Right cardiac atrium (tissue), 5 donors: ENCODE results near the gene IFIH1. TPM values are rescaled to one million over a fixed set of nuclear protein-coding genes. Genes with fewer than 3 reads are reported as not detected.
A peak's percentile ranks its signal among the peaks of the same experiment; 100 is the strongest.

Experiments
- ATAC-seq, 2 donors: fragments of 200-7000 bp; cut with Tn5 transposase; one replicate each; pipeline versions ENCODE4 v1.8.0 to v1.9.1; 2020; ENCODE audit warnings: moderate library complexity in 2 of 2, mild to moderate bottlenecking in 1 of 2
- DNase-seq, 3 donors: peaks; one replicate each; pipeline ENCODE4 v3.0.0-alpha.2; 2020
- H3K27ac ChIP-seq: one replicate; pipeline ENCODE4 v1.5.1; 2013; ENCODE audit warnings: mild to moderate bottlenecking, low read length, control low read depth, moderate library complexity
- H3K27me3 ChIP-seq: one replicate; pipeline ENCODE4 v1.6.1; 2013; ENCODE audit not compliant: control insufficient read depth, insufficient read depth
- H3K4me1 ChIP-seq: one replicate; pipeline ENCODE4 v1.6.1; 2013; ENCODE audit warnings: low read length; ENCODE audit not compliant: control insufficient read depth, insufficient read depth
- H3K4me3 ChIP-seq: one replicate; pipeline ENCODE4 v1.5.1; 2013; ENCODE audit warnings: low read length, control low read depth
- H3K9me3 ChIP-seq: one replicate; pipeline ENCODE4 v1.6.1; 2013; ENCODE audit warnings: low read length; ENCODE audit not compliant: control insufficient read depth
- WGBS: extraction: QIAGEN DNeasy Blood & Tissue Kit; methylation state at CpG from one replicate; pipeline ENCODE4 v1.1.7; 2013; 5-methylcytosine and 5-hydroxymethylcytosine counted together
- intact Hi-C, 4 donors: fragments of 100-400 bp; cut with DNase I; formaldehyde crosslinking; loops; one replicate each; pipeline versions ENCODE4 v1.11.0 to v1.14.0; 2022 to 2023
- polyA plus RNA-seq: library from polyadenylated mRNA; stranded (reverse); fragments of 200-250 nt; gene quantifications from one replicate; pipeline ENCODE4 v1.2.3, GENCODE V29; 2013
- total RNA-seq, 4 donors: library from RNA; stranded (reverse); fragmentation: NEBNext Ultra II Directional; extraction: Animal tissue kit (Norgen Biotek cat#: 25700); gene quantifications; one replicate each; pipeline ENCODE4 v1.2.1, GENCODE V29; 2021
- donor health status: healthy with polysubstance abuse.
- donor health status: DM: no; HTN: yes; CAD: no.
- donor health status: DM: no; HTN: no; CAD: no.
- donor health status: DM: no; HTN: yes; CAD: no; lungs with severe emphysema.
- donor health status: DM: yes; HTN: yes; CAD: no.

The IFIH1 gene
- total and polyA plus RNA-seq, 5 donors = 6.6 to 11.8 (median 10.0) TPM

GRCh38 chr2:162282765-162283425 lies 35.6 kb downstream of the IFIH1 start:
- intact Hi-C loops = no loop called here
- no peaks in the 10 kb centered on the region for H3K27me3 ChIP-seq
- 73% methylated on average over 4 of the region's 4 CpGs for WGBS
- no peaks in the 10 kb centered on the region for H3K4me1 ChIP-seq
- H3K27ac ChIP-seq = no peak overlapping the region
- DNase-seq = no peak
- no peak overlapping the region for H3K4me3 ChIP-seq
- no peaks in the 10 kb centered on the region for H3K9me3 ChIP-seq
- ATAC-seq = no peak

DNA sequence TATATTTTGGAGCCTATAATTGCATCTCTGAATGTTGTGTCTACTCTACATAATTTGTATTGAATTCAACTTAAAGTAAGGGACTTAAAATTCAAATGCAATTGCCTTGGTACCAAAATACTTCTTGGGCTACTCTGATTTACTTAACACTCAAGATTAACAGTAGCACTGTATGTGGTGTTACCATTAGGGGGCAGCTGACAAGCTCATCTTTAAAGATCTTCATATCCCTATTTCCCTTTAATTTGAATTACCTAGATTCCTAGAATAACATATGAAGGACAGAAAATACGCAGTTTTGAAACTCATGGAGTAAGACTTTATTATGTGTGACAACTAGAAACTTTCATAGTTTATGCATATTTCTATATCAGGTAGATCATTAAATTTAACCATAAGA lies 37.8 kb downstream of the IFIH1 start:
- Histone ChIP-seq H3K4me1 (no peaks in the 10 kb centered on the region), H3K27me3 (no peaks in the 10 kb centered on the region), H3K27ac (no peak overlapping the region), H3K4me3 (no peak overlapping the region), H3K9me3 (no peaks in the 10 kb centered on the region)
- DNase-seq (no peak), ATAC-seq (no peak)
- WGBS = 100% methylated on average over 1 of the region's 1 CpG
- intact Hi-C loops = no loop called here

GRCh38 chr2:162277381-162277780 lies 41.1 kb downstream of the IFIH1 start:
- DNase-seq (no peak), ATAC-seq (no peak)
- Histone ChIP-seq H3K9me3 (no peaks in the 10 kb centered on the region), H3K27ac (no peak overlapping the region), H3K27me3 (no peaks in the 10 kb centered on the region), H3K4me1 (no peaks in the 10 kb centered on the region), H3K4me3 (no peak overlapping the region)
- intact Hi-C loops = no loop called here
- WGBS = 86% methylated on average over 4 of the region's 4 CpGs

- Histone ChIP-seq H3K9me3 (no peaks in the 10 kb centered on the region), H3K4me1 (no peaks in the 10 kb centered on the region), H3K27ac (no peak overlapping the region), H3K4me3 (no peak overlapping the region), H3K27me3 (no peaks in the 10 kb centered on the region)
- intact Hi-C loops = no loop called here
- 99% methylated on average over 1 of the region's 1 CpG for WGBS
- ATAC-seq = no peak
- no peak for DNase-seq
Observed at GRCh38 chr2:162267996-162268395, 50.5 kb downstream of the IFIH1 start.

GRCh38 chr2:162267496-162267895 lies 51.0 kb downstream of the IFIH1 start:
- Histone ChIP-seq H3K27me3 (no peaks in the 10 kb centered on the region), H3K4me3 (no peak overlapping the region), H3K4me1 (no peaks in the 10 kb centered on the region), H3K27ac (no peak overlapping the region), H3K9me3 (no peaks in the 10 kb centered on the region)
- WGBS = 94% methylated on average over 5 of the region's 5 CpGs
- no peak for ATAC-seq
- intact Hi-C loops = no loop called here
- DNase-seq = no peak

- H3K4me3 ChIP-seq = no peak overlapping the region
- 78% methylated on average over 1 of the region's 1 CpG for WGBS
- H3K27ac ChIP-seq = no peak overlapping the region
- H3K27me3 ChIP-seq = no peaks in the 10 kb centered on the region
- H3K4me1 ChIP-seq = peaks cover 3% of the 10 kb centered on the region
- intact Hi-C loops = no loop called here
- DNase-seq = peak in 1 of 3 donors; percentile 13
- no peaks in the 10 kb centered on the region for H3K9me3 ChIP-seq
- peak in 1 of 2 donors; percentile 45 for ATAC-seq
Observed at GRCh38 chr2:162266460-162266760, 52.1 kb downstream of the IFIH1 start.

- no peak overlapping the region for H3K27ac ChIP-seq
- intact Hi-C loops = no loop called here
- no peaks in the 10 kb centered on the region for H3K9me3 ChIP-seq
- H3K4me3 ChIP-seq = no peak overlapping the region
- no peak for ATAC-seq
- H3K4me1 ChIP-seq = peaks cover 3% of the 10 kb centered on the region
- DNase-seq = no peak
- WGBS = 72% methylated on average over 7 of the region's 7 CpGs
- H3K27me3 ChIP-seq = no peaks in the 10 kb centered on the region
Observed at GRCh38 chr2:162265666-162266459, 52.6 kb downstream of the IFIH1 start.

GRCh38 chr2:162261032-162261945 lies 57.2 kb downstream of the IFIH1 start:
- DNase-seq = peak; percentile 57 to 87 (median 72)
- no peaks in the 10 kb centered on the region for H3K9me3 ChIP-seq
- H3K27me3 ChIP-seq = no peaks in the 10 kb centered on the region
- WGBS = 53% methylated on average over 4 of the region's 4 CpGs
- ATAC-seq = peak; percentile 89 to 96
- peaks cover 3% of the 10 kb centered on the region for H3K4me1 ChIP-seq
- intact Hi-C loops = no loop called here
- no peak overlapping the region for H3K4me3 ChIP-seq
- H3K27ac ChIP-seq = peak overlapping the region; percentile 75

DNA sequence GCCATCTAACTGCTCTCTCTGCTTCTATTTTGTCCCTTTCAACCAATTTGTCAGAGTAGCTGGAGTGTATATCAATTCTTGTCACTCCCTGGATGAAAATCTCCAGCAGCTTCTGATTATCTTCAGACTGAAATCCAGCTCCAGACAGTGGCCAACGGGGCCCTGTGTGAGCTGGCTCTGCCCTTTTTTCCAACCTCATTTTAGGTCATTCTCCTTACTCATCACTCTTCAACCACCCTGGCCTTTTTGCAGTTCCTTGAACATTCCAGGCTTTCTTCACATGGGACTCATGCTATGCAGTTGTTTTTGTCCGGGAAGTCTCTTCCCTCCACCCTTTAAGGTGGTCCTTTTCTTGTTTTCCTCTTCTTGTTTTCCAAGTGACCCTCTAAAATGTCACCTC lies 59.8 kb downstream of the IFIH1 start:
- intact Hi-C loops = no loop called here
- peaks cover 3% of the 10 kb centered on the region for H3K4me1 ChIP-seq

DNA sequence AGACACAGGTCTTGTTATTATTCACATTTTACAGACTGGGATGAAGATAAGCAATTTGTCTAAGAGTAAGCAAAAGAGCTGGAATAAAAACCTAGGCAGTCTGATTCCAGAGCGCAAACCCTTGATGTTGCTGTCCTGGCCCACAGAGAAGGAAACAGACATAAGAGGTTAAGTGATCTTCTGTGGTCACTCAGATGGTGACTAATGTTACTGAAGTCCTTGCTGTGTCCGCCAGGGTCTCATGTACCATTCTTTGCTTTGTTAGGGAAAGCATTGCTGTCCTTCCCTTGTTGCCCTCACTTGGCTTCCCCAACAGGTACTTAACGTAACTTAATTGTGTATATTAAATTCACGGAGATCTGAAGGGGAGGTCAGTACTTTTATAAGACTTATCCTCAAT lies 60.3 kb downstream of the IFIH1 start:
- peaks cover 3% of the 10 kb centered on the region for H3K4me1 ChIP-seq
- WGBS = 92% methylated on average over 4 of the region's 4 CpGs
- no peaks in the 10 kb centered on the region for H3K9me3 ChIP-seq
- no peak for ATAC-seq
- intact Hi-C loops = no loop called here
- H3K4me3 ChIP-seq = no peak overlapping the region
- no peak overlapping the region for H3K27ac ChIP-seq
- no peaks in the 10 kb centered on the region for H3K27me3 ChIP-seq
- no peak for DNase-seq

More for the DNA sequence above, 59.8 kb downstream of the IFIH1 start:
- Histone ChIP-seq H3K27ac (no peak overlapping the region), H3K4me3 (no peak overlapping the region), H3K27me3 (no peaks in the 10 kb centered on the region), H3K9me3 (no peaks in the 10 kb centered on the region)
- DNase-seq (no peak), ATAC-seq (no peak)
- 55% methylated on average over 2 of the region's 2 CpGs for WGBS

GRCh38 chr2:162257425-162257824 lies 61.1 kb downstream of the IFIH1 start:
- DNase-seq = no peak
- no peaks in the 10 kb centered on the region for H3K27me3 ChIP-seq
- no peak overlapping the region for H3K27ac ChIP-seq
- no peak for ATAC-seq
- H3K9me3 ChIP-seq = no peaks in the 10 kb centered on the region
- H3K4me3 ChIP-seq = no peak overlapping the region
- H3K4me1 ChIP-seq = peaks cover 3% of the 10 kb centered on the region
- WGBS = 28% methylated on average over 1 of the region's 1 CpG
- intact Hi-C loops = no loop called here
